Ascending aorta (tissue), 2 donors: ENCODE data around the gene ACER3. TPM values are rescaled to one million over a fixed set of nuclear protein-coding genes. Genes with fewer than 3 reads are reported as not detected.

Experiments
- DNase-seq, 2 donors: peaks; one replicate each; pipeline ENCODE4 v3.0.0-alpha.2; 2019; ENCODE audit warnings: low spot score in 2 of 2
- H3K27ac ChIP-seq, 2 donors: fragments of 200-600 bp; sonication (generic); one replicate each; pipeline ENCODE4 v1.5.1; 2016 to 2017; ENCODE audit warnings: mild to moderate bottlenecking in 1 of 2
- H3K27me3 ChIP-seq: fragments of 200-600 bp; sonication (generic); one replicate; pipeline ENCODE4 v1.5.1; 2017
- H3K36me3 ChIP-seq, 2 donors: fragments of 200-600 bp; sonication (generic); one replicate each; pipeline ENCODE4 v1.5.1; 2016
- H3K4me1 ChIP-seq, 2 donors: fragments of 200-600 bp; sonication (generic); one replicate each; pipeline ENCODE4 v1.5.1; 2016 to 2017; ENCODE audit warnings: mild to moderate bottlenecking in 1 of 2
- H3K4me3 ChIP-seq, 2 donors: fragments of 200-600 bp; sonication (generic); one replicate each; pipeline ENCODE4 v1.5.1; 2016 to 2017; ENCODE audit warnings: mild to moderate bottlenecking in 1 of 2
- H3K9me3 ChIP-seq, 2 donors: fragments of 200-600 bp; sonication (generic); one replicate each; pipeline ENCODE4 v1.5.1; 2016
- CTCF ChIP-seq, 3 experiments: fragments of 200-600 bp in 2 of 3; fragments of 450-650 bp in 1 of 3; sonication (generic) in 2 of 3; IDR thresholded peaks; one replicate each; pipeline ENCODE4 v1.5.1; 2016 to 2019; ENCODE audit warnings: antibody characterized with exemption in 3 of 3, mild to moderate bottlenecking in 1 of 3, moderate library complexity in 1 of 3
- intact Hi-C: fragments of 100-400 bp; cut with DNase I; formaldehyde crosslinking; loops from one replicate; pipeline ENCODE4 v1.15.1; 2023
- total RNA-seq: library from RNA; depleted of rRNA; stranded (reverse); fragments of >200 nt; gene quantifications from one replicate; pipeline ENCODE4 v1.1.0, GENCODE V29; 2016

Gene ACER3
- total RNA-seq, 1 donor from 2014 or later, result 10.5 TPM

GRCh38 chr11:77074205-77074604, 213.5 kb downstream of the ACER3 start:
- H3K27ac ChIP-seq, result peak overlapping the region; percentile 89 to 96
- peaks cover 20 to 39% of the 10 kb centered on the region in 2 donors for H3K4me1 ChIP-seq
- H3K9me3 ChIP-seq, result no peaks in the 10 kb centered on the region
- intact Hi-C loops, result loop anchor here (1.0 kb wide), 1 partner anchor 9 kb away; no protein-coding TSS in a partner anchor
- no peaks in the 10 kb centered on the region for H3K36me3 ChIP-seq
- no peak for TF ChIP-seq CTCF (IDR thresholded peaks at IDR 0.05)
- H3K4me3 ChIP-seq, result no peak overlapping the region
- no peaks in the 10 kb centered on the region for H3K27me3 ChIP-seq
- peak in 1 of 2 donors; percentile 64 for DNase-seq

GRCh38 chr11:77074626-77075221, 214.0 kb downstream of the ACER3 start:
- Histone ChIP-seq H3K36me3 (no peaks in the 10 kb centered on the region), H3K9me3 (no peaks in the 10 kb centered on the region), H3K27me3 (no peaks in the 10 kb centered on the region), H3K4me1 (peaks cover 20 to 38% of the 10 kb centered on the region in 2 donors), H3K27ac (peak overlapping the region; percentile 89 to 96), H3K4me3 (no peak overlapping the region)
- intact Hi-C loops, result loop anchor here (1.0 kb wide), 1 partner anchor 9 kb away; no protein-coding TSS in a partner anchor
- DNase-seq, result no peak
- TF ChIP-seq CTCF (IDR thresholded peaks at IDR 0.05), result no peak

- Histone ChIP-seq H3K4me1 (peaks cover 20 to 38% of the 10 kb centered on the region in 2 donors), H3K9me3 (no peaks in the 10 kb centered on the region), H3K27me3 (no peaks in the 10 kb centered on the region), H3K36me3 (no peaks in the 10 kb centered on the region), H3K4me3 (no peak overlapping the region), H3K27ac (peak overlapping the region; percentile 89 to 96)
- TF ChIP-seq CTCF (IDR thresholded peaks at IDR 0.05), result no peak
- DNase-seq, result peak in 1 of 2 donors; percentile 42
- intact Hi-C loops, result no loop called here
Measured at GRCh38 chr11:77075425-77075905, 214.7 kb downstream of the ACER3 start.

Other genes with a start within 250 kb of the ACER3 start
- 280 TPM for gene LRRC32, start 190.2 kb upstream of the ACER3 start, total RNA-seq
- gene TSKU, start 77.6 kb upstream of the ACER3 start, total RNA-seq, result 121 TPM
- not detected for gene B3GNT6, start 173.5 kb downstream of the ACER3 start, total RNA-seq
- gene CAPN5, start 206.1 kb downstream of the ACER3 start, total RNA-seq, result 7.9 TPM
- not detected for gene OMP, start 241.9 kb downstream of the ACER3 start, total RNA-seq